ENCODE measurements around the gene MGAT4A. TPM values are rescaled to one million over a fixed set of nuclear protein-coding genes. Genes with fewer than 3 reads are reported as not detected.

The MGAT4A gene
- total RNA-seq, 1 donor from 2014 or later, result 1.7 TPM

DNA sequence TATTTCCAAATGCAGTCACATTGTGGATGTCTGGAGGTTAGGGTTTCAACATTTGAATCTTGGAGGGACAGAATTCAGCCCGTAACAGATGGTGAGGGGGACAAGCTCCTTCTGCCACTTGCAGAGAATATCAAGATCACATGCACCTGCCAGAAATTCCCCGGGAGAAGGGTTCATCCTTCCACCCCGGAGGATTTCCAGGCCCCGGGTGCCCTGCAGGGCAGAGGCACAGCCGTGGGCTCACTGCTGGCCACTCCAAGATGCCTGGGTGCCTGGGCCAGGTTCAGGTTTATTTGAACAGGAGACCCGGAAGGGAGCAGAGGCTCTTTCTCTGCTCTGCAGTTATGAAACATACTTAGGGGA, 38.2 kb upstream of the MGAT4A start:
- H3K79me2 ChIP-seq (ENCODE audit: insufficient read depth, low read length), result no peaks in the 10 kb centered on the region
- TF ChIP-seq CTCF (IDR thresholded peaks at IDR 0.05; ENCODE audit: insufficient read depth, low read depth, low read length) (no peak), EZH2 (IDR thresholded peaks at IDR 0.05; ENCODE audit: insufficient read depth, low read length) (no peak)
- peaks cover 14% of the 10 kb centered on the region for H3K4me1 Mint-ChIP-seq (ENCODE audit: low read depth, unreplicated experiment)
- H3K4me3 Mint-ChIP-seq (ENCODE audit: unreplicated experiment), result no peak overlapping the region
- H3K36me3 ChIP-seq (ENCODE audit: insufficient read depth, low read length), result no peaks in the 10 kb centered on the region
- H3K27me3 Mint-ChIP-seq (ENCODE audit: low read depth, unreplicated experiment), result peaks cover 19% of the 10 kb centered on the region
- no peaks in the 10 kb centered on the region for H3K9me3 ChIP-seq (ENCODE audit: insufficient read depth, low read depth, low read length)
- H3K9ac ChIP-seq (ENCODE audit: low read length), result no peak overlapping the region
- no peak overlapping the region for H3K27ac Mint-ChIP-seq (ENCODE audit: unreplicated experiment)
- FAIRE-seq (no peak), DNase-seq (ENCODE audit: low read depth) (no peak)
- H3K4me1 ChIP-seq (ENCODE audit: insufficient read depth, low read length), result peaks cover 15% of the 10 kb centered on the region
- no peak overlapping the region for H3K4me2 ChIP-seq (ENCODE audit: low read length)
- H3K9me3 Mint-ChIP-seq (ENCODE audit: unreplicated experiment), result peaks cover 9% of the 10 kb centered on the region
- no peaks in the 10 kb centered on the region for H4K20me1 ChIP-seq (ENCODE audit: insufficient read depth, low read length)
- no peak overlapping the region for H3K27ac ChIP-seq (ENCODE audit: low read depth, low read length)
- H3K4me3 ChIP-seq (ENCODE audit: insufficient read depth, low read depth, low read length), result no peak overlapping the region
- H3K36me3 Mint-ChIP-seq (ENCODE audit: low read depth, unreplicated experiment), result no peaks in the 10 kb centered on the region
- H2AFZ ChIP-seq (ENCODE audit: low read depth, low read length), result no peak overlapping the region
- no peaks in the 10 kb centered on the region for H3K27me3 ChIP-seq (ENCODE audit: insufficient read depth, low read length)

GRCh38 chr2:98768384-98769113, 37.6 kb upstream of the MGAT4A start:
- peaks cover 19% of the 10 kb centered on the region for H3K27me3 Mint-ChIP-seq (ENCODE audit: low read depth, unreplicated experiment)
- peaks cover 14% of the 10 kb centered on the region for H3K4me1 Mint-ChIP-seq (ENCODE audit: low read depth, unreplicated experiment)
- no peaks in the 10 kb centered on the region for H4K20me1 ChIP-seq (ENCODE audit: insufficient read depth, low read length)
- no peaks in the 10 kb centered on the region for H3K27me3 ChIP-seq (ENCODE audit: insufficient read depth, low read length)
- FAIRE-seq (no peak), DNase-seq (ENCODE audit: low read depth) (peak; percentile 54)
- H3K4me1 ChIP-seq (ENCODE audit: insufficient read depth, low read length), result peaks cover 15% of the 10 kb centered on the region
- no peak overlapping the region for H3K9ac ChIP-seq (ENCODE audit: low read length)
- no peak for TF ChIP-seq EZH2 (IDR thresholded peaks at IDR 0.05; ENCODE audit: insufficient read depth, low read length)
- no peak for TF ChIP-seq CTCF (IDR thresholded peaks at IDR 0.05; ENCODE audit: insufficient read depth, low read depth, low read length)
- no peak overlapping the region for H2AFZ ChIP-seq (ENCODE audit: low read depth, low read length)
- no peaks in the 10 kb centered on the region for H3K36me3 ChIP-seq (ENCODE audit: insufficient read depth, low read length)
- peaks cover 9% of the 10 kb centered on the region for H3K9me3 Mint-ChIP-seq (ENCODE audit: unreplicated experiment)
- H3K27ac Mint-ChIP-seq (ENCODE audit: unreplicated experiment), result no peak overlapping the region
- no peak overlapping the region for H3K4me2 ChIP-seq (ENCODE audit: low read length)
- no peaks in the 10 kb centered on the region for H3K79me2 ChIP-seq (ENCODE audit: insufficient read depth, low read length)
- no peaks in the 10 kb centered on the region for H3K36me3 Mint-ChIP-seq (ENCODE audit: low read depth, unreplicated experiment)
- no peak overlapping the region for H3K27ac ChIP-seq (ENCODE audit: low read depth, low read length)
- H3K4me3 ChIP-seq (ENCODE audit: insufficient read depth, low read depth, low read length), result no peak overlapping the region
- no peaks in the 10 kb centered on the region for H3K9me3 ChIP-seq (ENCODE audit: insufficient read depth, low read depth, low read length)
- H3K4me3 Mint-ChIP-seq (ENCODE audit: unreplicated experiment), result no peak overlapping the region

DNA sequence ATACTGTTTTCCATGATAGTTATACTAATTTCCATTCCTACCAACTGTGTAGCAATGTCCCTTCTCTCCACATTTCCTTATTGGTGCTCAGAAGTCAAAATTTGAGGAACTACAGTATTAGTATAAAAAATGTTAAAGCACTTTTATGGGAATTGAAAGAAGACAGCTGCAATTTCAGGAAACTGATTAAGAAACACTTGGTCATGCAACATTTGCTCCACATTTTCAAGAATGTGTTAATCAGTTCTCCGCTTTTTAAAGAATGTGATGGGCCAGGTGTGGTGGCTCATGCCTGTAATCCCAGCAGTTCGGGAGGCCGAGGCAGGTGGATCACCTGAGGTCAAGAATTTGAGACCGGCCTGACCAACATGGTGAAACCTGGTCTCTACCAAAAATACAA, 33.6 kb upstream of the MGAT4A start:
- no peak overlapping the region for H3K4me3 Mint-ChIP-seq (ENCODE audit: unreplicated experiment)

More for the DNA sequence above, 33.6 kb upstream of the MGAT4A start:
- no peaks in the 10 kb centered on the region for H3K4me1 Mint-ChIP-seq (ENCODE audit: low read depth, unreplicated experiment)
- H3K27ac Mint-ChIP-seq (ENCODE audit: unreplicated experiment), result no peak overlapping the region
- H3K4me2 ChIP-seq (ENCODE audit: low read length), result no peak overlapping the region
- H3K79me2 ChIP-seq (ENCODE audit: insufficient read depth, low read length), result no peaks in the 10 kb centered on the region
- no peak overlapping the region for H2AFZ ChIP-seq (ENCODE audit: low read depth, low read length)
- DNase-seq (ENCODE audit: low read depth) (no peak), FAIRE-seq (no peak)
- H3K36me3 Mint-ChIP-seq (ENCODE audit: low read depth, unreplicated experiment), result no peaks in the 10 kb centered on the region
- H3K9me3 ChIP-seq (ENCODE audit: insufficient read depth, low read depth, low read length), result no peaks in the 10 kb centered on the region
- H3K27me3 Mint-ChIP-seq (ENCODE audit: low read depth, unreplicated experiment), result peaks cover 21% of the 10 kb centered on the region
- no peaks in the 10 kb centered on the region for H3K36me3 ChIP-seq (ENCODE audit: insufficient read depth, low read length)
- no peak overlapping the region for H3K4me3 ChIP-seq (ENCODE audit: insufficient read depth, low read depth, low read length)
- TF ChIP-seq CTCF (IDR thresholded peaks at IDR 0.05; ENCODE audit: insufficient read depth, low read depth, low read length) (no peak), EZH2 (IDR thresholded peaks at IDR 0.05; ENCODE audit: insufficient read depth, low read length) (no peak)
- peaks cover 9% of the 10 kb centered on the region for H3K4me1 ChIP-seq (ENCODE audit: insufficient read depth, low read length)
- H3K9ac ChIP-seq (ENCODE audit: low read length), result no peak overlapping the region
- no peak overlapping the region for H3K27ac ChIP-seq (ENCODE audit: low read depth, low read length)
- no peaks in the 10 kb centered on the region for H4K20me1 ChIP-seq (ENCODE audit: insufficient read depth, low read length)
- peaks cover 5% of the 10 kb centered on the region for H3K9me3 Mint-ChIP-seq (ENCODE audit: unreplicated experiment)
- peaks cover 4% of the 10 kb centered on the region for H3K27me3 ChIP-seq (ENCODE audit: insufficient read depth, low read length)

Measured in astrocyte (in vitro differentiated cells and primary cell).